ENCODE results near the gene CDH11. TPM values are rescaled to one million over a fixed set of nuclear protein-coding genes. Genes with fewer than 3 reads are reported as not detected.

Gene CDH11
- total and polyA plus RNA-seq, 2 experiments from 2014 or later = 3.5 to 19.6 TPM

GRCh38 chr16:65124212-65124548, 2.3 kb upstream of the CDH11 start (continued):
- no peak for TF ChIP-seq EZH2 (IDR thresholded peaks at IDR 0.05; ENCODE audit: low read depth, unreplicated experiment)
- no peak for TF ChIP-seq ZNF114 (CRISPR knock-in tag; IDR thresholded peaks at IDR 0.05)
- TF ChIP-seq ZNF331 (CRISPR knock-in tag; IDR thresholded peaks at IDR 0.05; ENCODE audit: low read depth) = no peak
- no peak for TF ChIP-seq CTCF (conservative IDR thresholded peaks at IDR 0.05; ENCODE audit: low read depth in 2 of 2)
- no peak for TF ChIP-seq EZH2phosphoT487 (IDR thresholded peaks at IDR 0.05; ENCODE audit: unreplicated experiment)
- no peak for TF ChIP-seq NANOG (IDR thresholded peaks at IDR 0.05; ENCODE audit: borderline replicate concordance)
- no peak for TF ChIP-seq REST (IDR thresholded peaks at IDR 0.05; ENCODE audit: unreplicated experiment)
- TF ChIP-seq POLR2AphosphoS5 (IDR thresholded peaks at IDR 0.05; ENCODE audit: low read depth) = no peak

GRCh38 chr16:65123396-65124211, 1.7 kb upstream of the CDH11 start:
- DNase-seq (ENCODE audit: low spot score) (peak; percentile 57), ATAC-seq (peak; percentile 3; the same call in 2 of the 3 replicates)

More at GRCh38 chr16:65123396-65124211, 1.7 kb upstream of the CDH11 start:
- Histone ChIP-seq H3K4me3 (peak overlapping the region; percentile 87), H3K4me2 (peak overlapping the region; percentile 97), H3K9me2 (ENCODE audit: insufficient read depth) (no peaks in the 10 kb centered on the region), H3K27me3 (ENCODE audit: insufficient read depth) (peaks cover 75% of the 10 kb centered on the region), H3K79me2 (replicated peaks; ENCODE audit: insufficient read depth) (no peaks in the 10 kb centered on the region), H3K4me1 (ENCODE audit: insufficient read depth) (peaks cover 19% of the 10 kb centered on the region), H3F3A (replicated peaks; ENCODE audit: low read depth) (no peaks in the 10 kb centered on the region), H4K20me1 (replicated peaks; ENCODE audit: insufficient read depth) (no peaks in the 10 kb centered on the region), H3K27ac (ENCODE audit: low read depth) (no peak overlapping the region), H2AFZ (peak overlapping the region; percentile 99), H3K36me3 (ENCODE audit: insufficient read depth) (no peaks in the 10 kb centered on the region)
- Mint-ChIP-seq H3K9me3 (no peaks in the 10 kb centered on the region), H3K4me3 (peak overlapping the region; percentile 90), H3K36me3 (ENCODE audit: low read depth) (no peaks in the 10 kb centered on the region), H3K4me1 (peaks cover 21% of the 10 kb centered on the region), H3K27ac (no peak overlapping the region), H3K27me3 (ENCODE audit: insufficient read depth, low read depth, poor library complexity) (peaks cover 51% of the 10 kb centered on the region)
- TF ChIP-seq STAT1 (IDR thresholded peaks at IDR 0.05; ENCODE audit: unreplicated experiment) (no peak), EZH2phosphoT487 (IDR thresholded peaks at IDR 0.05; ENCODE audit: unreplicated experiment) (no peak), EZH2 (IDR thresholded peaks at IDR 0.05; ENCODE audit: low read depth, unreplicated experiment) (peak; percentile 61)
